ENCODE measurements around the gene MALAT1. TPM values are rescaled to one million over a fixed set of nuclear protein-coding genes. Genes with fewer than 3 reads are reported as not detected.
A peak's percentile ranks its signal among the peaks of the same experiment; 100 is the strongest.

MALAT1 gene
- total RNA-seq, 1 donor from 2014 or later: 5,781 TPM

DNA sequence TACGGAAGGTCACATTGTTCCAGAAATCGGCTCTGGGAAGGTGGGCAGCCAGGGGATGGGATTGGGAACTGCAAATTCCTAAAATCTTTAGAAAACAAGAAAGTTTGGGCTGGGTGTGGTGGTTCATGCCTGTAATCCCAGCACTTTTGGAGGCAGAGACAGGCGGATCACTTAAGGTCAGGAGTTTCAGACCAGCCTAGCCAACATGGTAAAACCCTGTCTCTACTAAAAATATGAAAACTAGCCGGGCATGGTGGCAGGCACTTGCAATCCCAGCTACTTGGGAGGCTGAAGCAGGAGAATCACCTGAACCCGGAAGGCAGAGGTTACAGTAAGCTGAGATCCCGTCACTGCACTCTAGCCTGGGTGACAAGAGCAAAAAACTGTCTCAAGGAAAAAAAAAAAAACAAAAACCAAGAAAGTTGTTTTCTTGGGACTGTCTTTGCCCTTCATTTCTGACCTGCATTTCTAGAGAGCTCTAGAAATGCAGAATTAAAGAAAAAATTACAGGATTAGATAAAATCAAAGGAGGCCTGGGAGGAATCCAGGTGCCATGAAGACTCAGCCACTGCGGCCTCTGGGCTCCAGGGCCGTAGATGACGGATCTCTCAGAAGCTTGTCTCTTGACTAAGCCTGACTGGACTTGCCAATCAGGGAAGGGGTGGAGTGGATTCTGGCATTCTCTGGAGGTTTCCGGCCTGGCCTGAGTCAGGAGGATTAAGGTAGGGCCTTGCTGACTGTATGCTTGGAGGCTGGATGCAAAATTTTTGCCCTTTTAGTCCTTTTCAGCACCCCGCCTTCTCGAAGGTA is 5.3 kb upstream of the MALAT1 start:
- ATAC-seq: no peak
- DNase-seq (ENCODE audit: missing footprints): no peak
- intact Hi-C loops (cut with DNase I): no loop called here

DNA sequence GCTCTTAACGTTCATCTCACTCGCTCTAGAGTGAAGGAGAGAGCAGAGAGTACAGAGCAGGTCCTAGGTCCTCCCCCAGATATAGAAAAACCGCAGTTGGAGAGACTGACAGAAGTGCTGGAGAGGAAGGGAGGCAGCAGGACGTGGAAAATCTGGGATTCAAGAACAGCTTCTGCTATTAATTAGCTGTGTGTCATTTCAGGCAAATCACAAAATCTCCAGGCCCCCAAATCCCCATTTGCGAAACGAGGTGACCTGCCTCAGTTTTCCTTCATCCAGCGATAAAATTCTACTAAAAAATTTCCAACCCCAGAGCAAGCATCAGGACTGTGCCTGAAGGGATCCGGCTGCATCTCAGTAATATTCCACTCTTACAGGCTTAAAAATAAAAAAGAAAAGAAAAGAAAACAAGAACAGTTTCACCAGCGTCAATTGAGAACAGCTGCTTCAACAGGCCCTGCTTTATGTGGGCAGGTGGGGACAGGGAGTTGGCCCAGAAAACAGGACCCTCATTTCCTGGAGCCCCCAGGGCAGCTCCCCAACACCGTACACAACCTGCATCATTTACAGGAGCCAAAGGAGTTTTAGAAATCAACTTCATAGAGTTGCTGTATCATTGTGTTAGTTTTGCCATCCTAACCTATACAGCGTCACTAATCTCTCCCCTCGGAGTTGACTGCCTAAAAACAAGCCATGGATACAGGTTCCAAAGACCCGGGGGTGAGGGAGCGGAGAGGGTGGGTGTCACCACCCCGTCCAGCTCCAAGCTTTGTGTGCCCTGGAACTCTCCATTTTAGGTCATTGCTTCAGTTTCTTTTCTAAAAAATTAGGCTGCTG is 2.3 kb upstream of the MALAT1 start:
- intact Hi-C loops (cut with DNase I): loop anchor here (1.0 kb wide), 2 partner anchors 19 to 74 kb away; partner anchors contain the start of gene NEAT1
- ATAC-seq (no peak), DNase-seq (ENCODE audit: missing footprints) (no peak)

DNA sequence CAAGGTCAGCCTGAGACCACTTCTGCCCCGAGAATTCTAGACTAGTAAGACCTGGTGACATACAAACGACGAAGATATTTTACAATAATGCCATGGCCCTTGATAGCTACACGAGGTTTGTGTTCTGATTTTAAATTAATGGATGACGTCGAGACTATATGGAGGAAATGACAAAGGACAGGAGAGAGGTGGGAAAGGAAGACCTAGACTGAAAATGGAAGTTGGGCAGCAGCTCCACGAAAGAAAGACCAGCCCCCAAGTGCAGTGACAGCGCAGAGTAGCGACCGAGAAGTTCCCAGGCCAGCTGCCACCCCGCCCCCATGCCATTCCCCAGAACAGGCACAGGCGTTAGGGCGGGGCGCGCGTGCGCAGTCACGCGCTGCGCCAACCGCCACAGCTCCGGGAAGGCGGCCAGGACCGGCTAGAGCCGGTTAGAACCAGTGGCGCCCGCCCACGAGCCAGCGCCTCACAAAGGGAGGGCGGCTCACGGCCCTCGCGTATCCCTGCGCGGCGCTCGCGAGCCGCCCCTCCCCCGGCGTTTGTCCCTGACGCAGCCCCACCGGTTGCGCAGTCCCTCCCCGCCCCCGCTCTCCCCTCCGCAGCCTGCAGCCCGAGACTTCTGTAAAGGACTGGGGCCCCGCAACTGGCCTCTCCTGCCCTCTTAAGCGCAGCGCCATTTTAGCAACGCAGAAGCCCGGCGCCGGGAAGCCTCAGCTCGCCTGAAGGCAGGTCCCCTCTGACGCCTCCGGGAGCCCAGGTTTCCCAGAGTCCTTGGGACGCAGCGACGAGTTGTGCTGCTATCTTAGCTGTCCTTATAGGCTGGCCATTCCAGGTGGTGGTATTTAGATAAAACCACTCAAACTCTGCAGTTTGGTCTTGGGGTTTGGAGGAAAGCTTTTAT is 1.5 kb upstream of the MALAT1 start:
- peak; percentile 100 for DNase-seq (ENCODE audit: missing footprints)
- peak; percentile 87 for ATAC-seq
- intact Hi-C loops (cut with DNase I): loop anchor here (1.0 kb wide), 2 partner anchors 20 to 75 kb away; partner anchors contain the start of gene NEAT1

DNA sequence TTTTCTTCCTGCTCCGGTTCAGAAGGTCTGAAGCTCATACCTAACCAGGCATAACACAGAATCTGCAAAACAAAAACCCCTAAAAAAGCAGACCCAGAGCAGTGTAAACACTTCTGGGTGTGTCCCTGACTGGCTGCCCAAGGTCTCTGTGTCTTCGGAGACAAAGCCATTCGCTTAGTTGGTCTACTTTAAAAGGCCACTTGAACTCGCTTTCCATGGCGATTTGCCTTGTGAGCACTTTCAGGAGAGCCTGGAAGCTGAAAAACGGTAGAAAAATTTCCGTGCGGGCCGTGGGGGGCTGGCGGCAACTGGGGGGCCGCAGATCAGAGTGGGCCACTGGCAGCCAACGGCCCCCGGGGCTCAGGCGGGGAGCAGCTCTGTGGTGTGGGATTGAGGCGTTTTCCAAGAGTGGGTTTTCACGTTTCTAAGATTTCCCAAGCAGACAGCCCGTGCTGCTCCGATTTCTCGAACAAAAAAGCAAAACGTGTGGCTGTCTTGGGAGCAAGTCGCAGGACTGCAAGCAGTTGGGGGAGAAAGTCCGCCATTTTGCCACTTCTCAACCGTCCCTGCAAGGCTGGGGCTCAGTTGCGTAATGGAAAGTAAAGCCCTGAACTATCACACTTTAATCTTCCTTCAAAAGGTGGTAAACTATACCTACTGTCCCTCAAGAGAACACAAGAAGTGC is 661 bp upstream of the MALAT1 start:
- intact Hi-C loops (cut with DNase I): no loop called here
- ATAC-seq: no peak
- DNase-seq (ENCODE audit: missing footprints): no peak

DNA sequence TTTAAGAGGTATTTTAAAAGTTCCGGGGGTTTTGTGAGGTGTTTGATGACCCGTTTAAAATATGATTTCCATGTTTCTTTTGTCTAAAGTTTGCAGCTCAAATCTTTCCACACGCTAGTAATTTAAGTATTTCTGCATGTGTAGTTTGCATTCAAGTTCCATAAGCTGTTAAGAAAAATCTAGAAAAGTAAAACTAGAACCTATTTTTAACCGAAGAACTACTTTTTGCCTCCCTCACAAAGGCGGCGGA is 193 bp upstream of the MALAT1 start:
- intact Hi-C loops (cut with DNase I): no loop called here
- ATAC-seq: no peak
- no peak for DNase-seq (ENCODE audit: missing footprints)

DNA sequence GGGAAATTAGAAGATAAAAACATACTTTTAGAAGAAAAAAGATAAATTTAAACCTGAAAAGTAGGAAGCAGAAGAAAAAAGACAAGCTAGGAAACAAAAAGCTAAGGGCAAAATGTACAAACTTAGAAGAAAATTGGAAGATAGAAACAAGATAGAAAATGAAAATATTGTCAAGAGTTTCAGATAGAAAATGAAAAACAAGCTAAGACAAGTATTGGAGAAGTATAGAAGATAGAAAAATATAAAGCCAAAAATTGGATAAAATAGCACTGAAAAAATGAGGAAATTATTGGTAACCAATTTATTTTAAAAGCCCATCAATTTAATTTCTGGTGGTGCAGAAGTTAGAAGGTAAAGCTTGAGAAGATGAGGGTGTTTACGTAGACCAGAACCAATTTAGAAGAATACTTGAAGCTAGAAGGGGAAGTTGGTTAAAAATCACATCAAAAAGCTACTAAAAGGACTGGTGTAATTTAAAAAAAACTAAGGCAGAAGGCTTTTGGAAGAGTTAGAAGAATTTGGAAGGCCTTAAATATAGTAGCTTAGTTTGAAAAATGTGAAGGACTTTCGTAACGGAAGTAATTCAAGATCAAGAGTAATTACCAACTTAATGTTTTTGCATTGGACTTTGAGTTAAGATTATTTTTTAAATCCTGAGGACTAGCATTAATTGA is 1.0 kb downstream of the MALAT1 start:
- intact Hi-C loops (cut with DNase I): no loop called here
- no peak for ATAC-seq
- no peak for DNase-seq (ENCODE audit: missing footprints)

DNA sequence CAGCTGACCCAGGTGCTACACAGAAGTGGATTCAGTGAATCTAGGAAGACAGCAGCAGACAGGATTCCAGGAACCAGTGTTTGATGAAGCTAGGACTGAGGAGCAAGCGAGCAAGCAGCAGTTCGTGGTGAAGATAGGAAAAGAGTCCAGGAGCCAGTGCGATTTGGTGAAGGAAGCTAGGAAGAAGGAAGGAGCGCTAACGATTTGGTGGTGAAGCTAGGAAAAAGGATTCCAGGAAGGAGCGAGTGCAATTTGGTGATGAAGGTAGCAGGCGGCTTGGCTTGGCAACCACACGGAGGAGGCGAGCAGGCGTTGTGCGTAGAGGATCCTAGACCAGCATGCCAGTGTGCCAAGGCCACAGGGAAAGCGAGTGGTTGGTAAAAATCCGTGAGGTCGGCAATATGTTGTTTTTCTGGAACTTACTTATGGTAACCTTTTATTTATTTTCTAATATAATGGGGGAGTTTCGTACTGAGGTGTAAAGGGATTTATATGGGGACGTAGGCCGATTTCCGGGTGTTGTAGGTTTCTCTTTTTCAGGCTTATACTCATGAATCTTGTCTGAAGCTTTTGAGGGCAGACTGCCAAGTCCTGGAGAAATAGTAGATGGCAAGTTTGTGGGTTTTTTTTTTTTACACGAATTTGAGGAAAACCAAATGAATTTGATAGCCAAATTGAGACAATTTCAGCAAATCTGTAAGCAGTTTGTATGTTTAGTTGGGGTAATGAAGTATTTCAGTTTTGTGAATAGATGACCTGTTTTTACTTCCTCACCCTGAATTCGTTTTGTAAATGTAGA is 1.7 kb downstream of the MALAT1 start:
- peak; percentile 78 for DNase-seq (ENCODE audit: missing footprints)
- intact Hi-C loops (cut with DNase I): no loop called here

DNA sequence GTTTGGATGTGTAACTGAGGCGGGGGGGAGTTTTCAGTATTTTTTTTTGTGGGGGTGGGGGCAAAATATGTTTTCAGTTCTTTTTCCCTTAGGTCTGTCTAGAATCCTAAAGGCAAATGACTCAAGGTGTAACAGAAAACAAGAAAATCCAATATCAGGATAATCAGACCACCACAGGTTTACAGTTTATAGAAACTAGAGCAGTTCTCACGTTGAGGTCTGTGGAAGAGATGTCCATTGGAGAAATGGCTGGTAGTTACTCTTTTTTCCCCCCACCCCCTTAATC is 2.3 kb downstream of the MALAT1 start:
- DNase-seq (ENCODE audit: missing footprints): no peak
- intact Hi-C loops (cut with DNase I): no loop called here
- ATAC-seq: no peak

More for the DNA sequence above, 1.7 kb downstream of the MALAT1 start:
- no peak for ATAC-seq

DNA sequence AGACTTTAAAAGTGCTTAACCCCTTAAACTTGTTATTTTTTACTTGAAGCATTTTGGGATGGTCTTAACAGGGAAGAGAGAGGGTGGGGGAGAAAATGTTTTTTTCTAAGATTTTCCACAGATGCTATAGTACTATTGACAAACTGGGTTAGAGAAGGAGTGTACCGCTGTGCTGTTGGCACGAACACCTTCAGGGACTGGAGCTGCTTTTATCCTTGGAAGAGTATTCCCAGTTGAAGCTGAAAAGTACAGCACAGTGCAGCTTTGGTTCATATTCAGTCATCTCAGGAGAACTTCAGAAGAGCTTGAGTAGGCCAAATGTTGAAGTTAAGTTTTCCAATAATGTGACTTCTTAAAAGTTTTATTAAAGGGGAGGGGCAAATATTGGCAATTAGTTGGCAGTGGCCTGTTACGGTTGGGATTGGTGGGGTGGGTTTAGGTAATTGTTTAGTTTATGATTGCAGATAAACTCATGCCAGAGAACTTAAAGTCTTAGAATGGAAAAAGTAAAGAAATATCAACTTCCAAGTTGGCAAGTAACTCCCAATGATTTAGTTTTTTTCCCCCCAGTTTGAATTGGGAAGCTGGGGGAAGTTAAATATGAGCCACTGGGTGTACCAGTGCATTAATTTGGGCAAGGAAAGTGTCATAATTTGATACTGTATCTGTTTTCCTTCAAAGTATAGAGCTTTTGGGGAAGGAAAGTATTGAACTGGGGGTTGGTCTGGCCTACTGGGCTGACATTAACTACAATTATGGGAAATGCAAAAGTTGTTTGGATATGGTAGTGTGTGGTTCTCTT is 2.8 kb downstream of the MALAT1 start:
- ATAC-seq (no peak), DNase-seq (ENCODE audit: missing footprints) (no peak)
- intact Hi-C loops (cut with DNase I): no loop called here

DNA sequence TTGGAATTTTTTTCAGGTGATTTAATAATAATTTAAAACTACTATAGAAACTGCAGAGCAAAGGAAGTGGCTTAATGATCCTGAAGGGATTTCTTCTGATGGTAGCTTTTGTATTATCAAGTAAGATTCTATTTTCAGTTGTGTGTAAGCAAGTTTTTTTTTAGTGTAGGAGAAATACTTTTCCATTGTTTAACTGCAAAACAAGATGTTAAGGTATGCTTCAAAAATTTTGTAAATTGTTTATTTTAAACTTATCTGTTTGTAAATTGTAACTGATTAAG is 3.4 kb downstream of the MALAT1 start:
- DNase-seq (ENCODE audit: missing footprints) (no peak), ATAC-seq (no peak)
- intact Hi-C loops (cut with DNase I): no loop called here

DNA sequence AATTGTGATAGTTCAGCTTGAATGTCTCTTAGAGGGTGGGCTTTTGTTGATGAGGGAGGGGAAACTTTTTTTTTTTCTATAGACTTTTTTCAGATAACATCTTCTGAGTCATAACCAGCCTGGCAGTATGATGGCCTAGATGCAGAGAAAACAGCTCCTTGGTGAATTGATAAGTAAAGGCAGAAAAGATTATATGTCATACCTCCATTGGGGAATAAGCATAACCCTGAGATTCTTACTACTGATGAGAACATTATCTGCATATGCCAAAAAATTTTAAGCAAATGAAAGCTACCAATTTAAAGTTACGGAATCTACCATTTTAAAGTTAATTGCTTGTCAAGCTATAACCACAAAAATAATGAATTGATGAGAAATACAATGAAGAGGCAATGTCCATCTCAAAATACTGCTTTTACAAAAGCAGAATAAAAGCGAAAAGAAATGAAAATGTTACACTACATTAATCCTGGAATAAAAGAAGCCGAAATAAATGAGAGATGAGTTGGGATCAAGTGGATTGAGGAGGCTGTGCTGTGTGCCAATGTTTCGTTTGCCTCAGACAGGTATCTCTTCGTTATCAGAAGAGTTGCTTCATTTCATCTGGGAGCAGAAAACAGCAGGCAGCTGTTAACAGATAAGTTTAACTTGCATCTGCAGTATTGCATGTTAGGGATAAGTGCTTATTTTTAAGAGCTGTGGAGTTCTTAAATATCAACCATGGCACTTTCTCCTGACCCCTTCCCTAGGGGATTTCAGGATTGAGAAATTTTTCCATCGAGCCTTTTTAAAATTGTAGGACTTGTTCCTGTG is 3.9 kb downstream of the MALAT1 start:
- intact Hi-C loops (cut with DNase I): no loop called here
- DNase-seq (ENCODE audit: missing footprints) (no peak), ATAC-seq (no peak)

DNA sequence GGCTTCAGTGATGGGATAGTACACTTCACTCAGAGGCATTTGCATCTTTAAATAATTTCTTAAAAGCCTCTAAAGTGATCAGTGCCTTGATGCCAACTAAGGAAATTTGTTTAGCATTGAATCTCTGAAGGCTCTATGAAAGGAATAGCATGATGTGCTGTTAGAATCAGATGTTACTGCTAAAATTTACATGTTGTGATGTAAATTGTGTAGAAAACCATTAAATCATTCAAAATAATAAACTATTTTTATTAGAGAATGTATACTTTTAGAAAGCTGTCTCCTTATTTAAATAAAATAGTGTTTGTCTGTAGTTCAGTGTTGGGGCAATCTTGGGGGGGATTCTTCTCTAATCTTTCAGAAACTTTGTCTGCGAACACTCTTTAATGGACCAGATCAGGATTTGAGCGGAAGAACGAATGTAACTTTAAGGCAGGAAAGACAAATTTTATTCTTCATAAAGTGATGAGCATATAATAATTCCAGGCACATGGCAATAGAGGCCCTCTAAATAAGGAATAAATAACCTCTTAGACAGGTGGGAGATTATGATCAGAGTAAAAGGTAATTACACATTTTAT is 4.6 kb downstream of the MALAT1 start:
- DNase-seq (ENCODE audit: missing footprints) (no peak), ATAC-seq (no peak)
- intact Hi-C loops (cut with DNase I): no loop called here

DNA sequence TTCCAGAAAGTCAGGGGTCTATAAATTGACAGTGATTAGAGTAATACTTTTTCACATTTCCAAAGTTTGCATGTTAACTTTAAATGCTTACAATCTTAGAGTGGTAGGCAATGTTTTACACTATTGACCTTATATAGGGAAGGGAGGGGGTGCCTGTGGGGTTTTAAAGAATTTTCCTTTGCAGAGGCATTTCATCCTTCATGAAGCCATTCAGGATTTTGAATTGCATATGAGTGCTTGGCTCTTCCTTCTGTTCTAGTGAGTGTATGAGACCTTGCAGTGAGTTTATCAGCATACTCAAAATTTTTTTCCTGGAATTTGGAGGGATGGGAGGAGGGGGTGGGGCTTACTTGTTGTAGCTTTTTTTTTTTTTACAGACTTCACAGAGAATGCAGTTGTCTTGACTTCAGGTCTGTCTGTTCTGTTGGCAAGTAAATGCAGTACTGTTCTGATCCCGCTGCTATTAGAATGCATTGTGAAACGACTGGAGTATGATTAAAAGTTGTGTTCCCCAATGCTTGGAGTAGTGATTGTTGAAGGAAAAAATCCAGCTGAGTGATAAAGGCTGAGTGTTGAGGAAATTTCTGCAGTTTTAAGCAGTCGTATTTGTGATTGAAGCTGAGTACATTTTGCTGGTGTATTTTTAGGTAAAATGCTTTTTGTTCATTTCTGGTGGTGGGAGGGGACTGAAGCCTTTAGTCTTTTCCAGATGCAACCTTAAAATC is 5.3 kb downstream of the MALAT1 start:
- ATAC-seq (no peak), DNase-seq (ENCODE audit: missing footprints) (no peak)
- intact Hi-C loops (cut with DNase I): no loop called here

DNA sequence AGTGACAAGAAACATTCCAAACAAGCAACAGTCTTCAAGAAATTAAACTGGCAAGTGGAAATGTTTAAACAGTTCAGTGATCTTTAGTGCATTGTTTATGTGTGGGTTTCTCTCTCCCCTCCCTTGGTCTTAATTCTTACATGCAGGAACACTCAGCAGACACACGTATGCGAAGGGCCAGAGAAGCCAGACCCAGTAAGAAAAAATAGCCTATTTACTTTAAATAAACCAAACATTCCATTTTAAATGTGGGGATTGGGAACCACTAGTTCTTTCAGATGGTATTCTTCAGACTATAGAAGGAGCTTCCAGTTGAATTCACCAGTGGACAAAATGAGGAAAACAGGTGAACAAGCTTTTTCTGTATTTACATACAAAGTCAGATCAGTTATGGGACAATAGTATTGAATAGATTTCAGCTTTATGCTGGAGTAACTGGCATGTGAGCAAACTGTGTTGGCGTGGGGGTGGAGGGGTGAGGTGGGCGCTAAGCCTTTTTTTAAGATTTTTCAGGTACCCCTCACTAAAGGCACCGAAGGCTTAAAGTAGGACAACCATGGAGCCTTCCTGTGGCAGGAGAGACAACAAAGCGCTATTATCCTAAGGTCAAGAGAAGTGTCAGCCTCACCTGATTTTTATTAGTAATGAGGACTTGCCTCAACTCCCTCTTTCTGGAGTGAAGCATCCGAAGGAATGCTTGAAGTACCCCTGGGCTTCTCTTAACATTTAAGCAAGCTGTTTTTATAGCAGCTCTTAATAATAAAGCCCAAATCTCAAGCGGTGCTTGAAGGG is 6.0 kb downstream of the MALAT1 start:
- intact Hi-C loops (cut with DNase I): loop anchor here (5.0 kb wide), 1 partner anchor 33 kb away; no protein-coding TSS in a partner anchor
- DNase-seq (ENCODE audit: missing footprints): no peak

More for the DNA sequence above, 6.0 kb downstream of the MALAT1 start:
- ATAC-seq: no peak

Measured in Right ventricle myocardium inferior (tissue), 1 donor.